Retina (tissue), 1 donor: ENCODE results near the gene LAMC2.

Experiments used
- DNase-seq: peaks from one replicate; pipeline ENCODE4 v3.0.0-alpha.2; 2016

The LAMC2 gene

GRCh38 chr1:183175631-183176030 lies 10.4 kb upstream of the LAMC2 start:
- DNase-seq: no peak

- DNase-seq: no peak
Measured at GRCh38 chr1:183178545-183178944, 7.5 kb upstream of the LAMC2 start.

- DNase-seq: no peak
Measured at GRCh38 chr1:183179033-183179432, 7.0 kb upstream of the LAMC2 start.

GRCh38 chr1:183180218-183180617 lies 5.8 kb upstream of the LAMC2 start:
- no peak for DNase-seq

DNA sequence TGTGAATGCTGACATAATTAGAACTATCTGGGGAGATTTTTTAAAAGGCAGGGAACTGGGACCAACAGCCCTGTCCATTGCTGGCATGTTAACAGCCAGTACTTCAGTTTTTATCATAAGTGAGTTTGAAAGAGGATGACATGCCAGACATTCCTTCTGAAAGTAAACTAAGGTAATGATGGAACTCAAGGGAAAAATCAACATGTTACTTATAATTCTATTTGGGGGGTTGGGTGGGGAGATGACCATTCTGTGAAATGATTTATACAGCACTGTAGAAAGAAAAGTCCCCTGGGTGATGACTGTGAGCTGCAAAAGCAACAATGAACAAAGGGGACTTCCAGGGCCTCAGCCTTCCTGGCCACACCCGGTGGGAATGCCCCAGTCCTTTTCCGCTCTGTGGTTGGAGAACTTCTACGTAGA lies 5.4 kb upstream of the LAMC2 start:
- DNase-seq: no peak

GRCh38 chr1:183186841-183187240 lies 777 bp downstream of the LAMC2 start:
- DNase-seq: no peak

DNA sequence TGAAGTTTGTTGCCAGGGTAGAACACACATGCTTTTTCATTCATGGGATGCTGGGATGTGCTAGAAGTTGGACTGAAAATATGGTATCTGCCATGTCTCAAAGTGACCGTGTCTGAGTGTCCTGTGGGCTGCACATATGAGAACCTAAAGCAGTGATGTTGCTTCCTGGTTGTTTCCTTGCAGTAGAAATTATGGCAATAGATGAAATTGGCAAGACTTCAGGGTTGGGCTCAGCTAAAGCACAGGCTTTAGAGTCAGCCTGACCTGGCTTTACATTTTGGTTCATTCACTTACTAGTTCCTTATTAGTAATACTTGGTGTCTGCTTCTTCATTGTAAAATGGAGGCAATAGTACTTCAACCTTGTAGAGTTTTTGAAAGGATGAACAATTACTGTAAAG lies 2.2 kb downstream of the LAMC2 start:
- DNase-seq: no peak

GRCh38 chr1:183191833-183192232 lies 5.8 kb downstream of the LAMC2 start:
- DNase-seq: no peak

DNA sequence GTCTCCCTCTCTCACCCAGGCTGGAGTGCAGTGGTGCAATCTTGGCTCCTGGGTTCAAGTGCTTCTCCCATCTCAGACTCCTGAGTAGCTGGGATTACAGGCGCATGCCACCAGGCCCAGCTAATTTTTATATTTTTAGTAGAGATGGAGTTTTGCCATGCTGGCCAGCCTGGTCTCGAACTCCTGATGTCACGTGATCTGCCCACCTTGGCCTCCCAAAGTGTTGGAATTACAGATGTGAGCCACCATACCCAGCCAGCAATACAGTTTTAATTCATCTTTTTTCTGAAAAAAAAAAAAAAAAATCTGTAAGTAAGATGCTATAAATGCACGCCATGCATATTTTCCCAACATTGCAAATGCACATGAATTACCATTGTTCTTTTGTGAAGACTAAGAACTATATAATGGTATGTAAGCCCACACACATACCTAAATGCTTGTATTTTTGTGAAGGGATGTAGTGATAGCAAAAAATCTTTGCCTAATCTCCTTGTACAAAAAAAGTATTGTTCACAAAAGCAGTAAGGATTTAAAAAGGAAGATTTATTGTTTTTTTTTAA lies 8.0 kb downstream of the LAMC2 start:
- no peak for DNase-seq

DNA sequence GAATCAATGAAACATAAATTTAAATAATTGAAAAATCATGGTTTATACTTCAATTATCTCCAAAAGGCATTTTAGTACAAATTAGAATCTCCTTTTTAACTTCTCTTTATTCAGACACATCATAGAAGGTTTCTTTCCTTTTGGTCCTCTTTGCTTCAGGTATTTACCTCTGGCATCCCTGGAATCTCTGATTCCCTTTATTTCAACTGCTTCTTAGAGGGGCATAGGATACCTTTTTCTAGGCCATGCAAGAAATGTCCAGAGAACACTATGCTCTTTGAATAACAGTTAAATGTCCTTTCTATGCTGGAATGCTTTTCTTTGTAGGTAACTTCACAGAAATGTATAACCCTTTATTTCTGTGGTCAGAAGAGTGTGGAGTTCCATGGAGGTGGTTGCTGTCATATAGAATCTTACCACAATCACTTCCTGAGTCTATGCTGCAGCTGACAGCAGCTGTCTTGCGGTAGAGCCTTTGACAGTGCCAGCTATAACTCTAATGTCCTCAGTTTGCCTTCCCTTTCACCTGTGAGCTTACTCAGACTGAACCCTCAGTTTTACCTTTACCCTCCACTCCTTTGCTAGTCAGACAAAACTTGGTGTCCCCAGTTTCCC lies 8.6 kb downstream of the LAMC2 start:
- no peak for DNase-seq

DNA sequence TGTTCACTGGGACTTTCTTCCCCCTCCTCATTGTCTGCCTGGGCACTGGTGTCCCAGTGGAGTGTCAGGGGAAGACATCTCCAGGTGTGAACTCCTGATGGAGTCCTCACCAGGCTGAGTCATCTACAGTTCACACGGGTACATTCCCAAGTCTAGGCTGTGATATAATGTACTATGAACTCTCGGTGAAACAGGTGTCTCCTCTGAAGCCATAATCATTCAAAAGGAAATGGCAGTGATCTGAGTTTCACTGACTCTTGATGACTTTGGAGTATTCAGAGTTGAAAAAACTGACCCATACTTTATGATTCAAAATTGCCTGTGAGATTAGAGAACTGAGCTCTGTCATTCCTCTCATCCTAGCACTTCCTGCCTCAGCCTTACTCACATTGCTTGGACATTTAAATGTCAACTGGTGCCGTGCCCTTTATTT lies 9.1 kb downstream of the LAMC2 start:
- no peak for DNase-seq

- DNase-seq: no peak
Measured at GRCh38 chr1:183197762-183198161, 11.7 kb downstream of the LAMC2 start.

- no peak for DNase-seq
Measured at GRCh38 chr1:183198463-183198862, 12.4 kb downstream of the LAMC2 start.

- no peak for DNase-seq
Measured at GRCh38 chr1:183199304-183199703, 13.2 kb downstream of the LAMC2 start.

GRCh38 chr1:183200451-183200850 lies 14.4 kb downstream of the LAMC2 start:
- DNase-seq: no peak

DNA sequence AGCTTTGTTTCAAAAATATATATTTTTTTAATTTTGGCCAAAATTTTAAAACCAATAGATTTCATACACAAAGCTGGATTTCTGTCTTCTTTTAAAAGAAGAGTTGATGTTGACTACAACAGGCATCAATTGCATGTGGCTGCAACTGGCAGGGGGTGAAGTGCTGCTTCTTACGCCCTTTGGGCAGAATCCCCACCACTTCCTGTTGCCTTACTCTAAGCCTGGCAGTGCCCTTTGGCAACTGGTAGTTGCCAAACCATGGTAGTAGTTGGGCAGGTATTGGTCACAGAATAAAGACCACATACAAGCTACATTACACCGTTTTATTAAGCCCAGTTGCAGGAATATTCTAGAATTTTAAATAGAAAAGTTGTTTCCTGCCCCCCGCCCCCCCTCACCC lies 17.0 kb downstream of the LAMC2 start:
- no peak for DNase-seq

GRCh38 chr1:183205196-183205781 lies 19.2 kb downstream of the LAMC2 start:
- no peak for DNase-seq

- no peak for DNase-seq
Measured at GRCh38 chr1:183206538-183207122, 20.6 kb downstream of the LAMC2 start.

DNA sequence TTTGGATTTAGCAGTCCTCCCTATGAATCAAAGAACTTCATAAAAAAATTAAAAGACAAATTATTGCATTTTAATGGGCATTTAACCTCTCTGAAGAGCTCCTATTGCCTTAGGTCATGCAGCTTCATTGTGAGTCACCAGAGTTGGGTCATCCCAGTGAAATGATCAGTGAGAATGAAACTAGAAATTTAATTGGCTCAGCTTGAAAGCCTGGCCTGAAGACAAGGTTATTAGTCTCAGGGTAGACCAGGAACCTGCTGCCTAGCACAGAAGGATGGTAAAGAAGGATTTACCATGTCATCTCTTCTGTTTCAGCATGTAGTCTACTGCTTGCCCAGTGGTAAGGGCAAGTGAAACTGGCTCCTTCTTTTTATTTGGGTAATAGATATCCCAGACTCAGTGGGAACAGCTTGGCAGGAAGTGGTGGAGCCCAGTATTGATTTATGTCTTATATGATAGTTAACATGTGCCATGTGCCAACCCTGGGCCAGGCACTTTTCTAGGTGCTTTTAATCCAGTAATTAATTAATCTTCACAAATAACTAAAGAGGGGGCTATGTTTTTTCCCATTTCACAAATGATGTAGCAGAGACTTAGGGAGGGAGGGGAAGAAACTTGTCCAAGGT lies 23.6 kb downstream of the LAMC2 start:
- no peak for DNase-seq

GRCh38 chr1:183210681-183211080 lies 24.6 kb downstream of the LAMC2 start:
- no peak for DNase-seq

GRCh38 chr1:183212870-183213269 lies 26.8 kb downstream of the LAMC2 start:
- DNase-seq: no peak

DNA sequence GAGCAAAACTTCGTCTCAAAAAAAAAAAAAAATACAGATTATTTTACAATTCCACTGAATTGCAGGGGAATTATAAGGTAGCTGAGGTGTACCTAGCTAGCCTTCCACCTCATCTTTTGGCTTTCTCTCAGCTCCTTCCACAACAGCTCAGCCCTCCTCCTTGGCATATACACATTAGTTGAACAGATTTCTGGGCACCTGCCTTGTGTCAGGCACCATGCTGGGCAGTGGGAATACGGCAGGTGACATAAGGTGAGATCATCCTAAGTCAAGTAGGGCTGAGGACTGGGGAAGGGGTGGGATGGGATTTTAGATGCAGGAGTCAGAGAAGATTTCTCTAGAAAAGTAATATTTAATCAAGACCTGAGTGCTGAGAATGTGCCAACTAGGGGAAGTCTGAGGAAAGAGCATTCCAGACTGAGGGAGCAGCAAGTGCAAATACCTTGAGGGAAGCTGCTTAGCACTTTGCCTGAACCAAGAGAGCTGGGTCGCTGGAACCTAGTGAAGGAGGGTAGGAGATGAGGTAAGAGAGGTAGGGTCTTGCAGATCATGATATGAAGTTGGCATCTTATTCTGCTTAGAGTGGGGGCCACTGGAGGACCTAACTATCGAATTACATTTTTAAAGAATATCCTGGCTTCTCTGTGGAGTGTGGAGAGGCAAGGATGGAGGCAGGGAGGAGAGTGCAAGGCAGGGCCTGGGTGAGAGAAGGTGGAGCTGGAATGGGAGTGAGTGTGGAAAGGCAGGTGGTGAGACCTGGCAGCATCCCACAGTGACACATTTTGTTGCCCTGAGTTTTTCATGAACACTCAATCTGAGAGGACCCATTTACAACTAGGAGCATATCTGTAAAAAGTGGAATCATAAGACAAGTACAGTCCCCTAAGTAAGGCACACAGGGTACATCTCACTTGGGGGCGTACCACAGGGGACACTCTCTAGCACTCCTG lies 28.2 kb downstream of the LAMC2 start:
- no peak for DNase-seq
